Chondrocyte (in vitro differentiated cells): ENCODE data around the gene APOL4. TPM values are rescaled to one million over a fixed set of nuclear protein-coding genes. Genes with fewer than 3 reads are reported as not detected.
"Not testable (repeated sequence)": the region's sequence is repeated elsewhere in the genome, so short reads cannot be mapped to it uniquely, and the experiment has no call there.

ENCODE experiments used
- DNase-seq: peaks from one replicate; pipeline ENCODE4 v3.0.0; 2021; ENCODE audit warnings: mixed read lengths, low spot score
- H3K27ac Mint-ChIP-seq: one replicate; pipeline ENCODE4 v1.8.0; 2021; ENCODE audit warnings: mild to moderate bottlenecking, moderate library complexity, mixed read lengths; ENCODE audit not compliant: unreplicated experiment
- H3K27me3 Mint-ChIP-seq: 2 replicates; pipeline ENCODE4 v1.8.0; 2021; ENCODE audit warnings: low read depth, mixed read lengths
- H3K36me3 Mint-ChIP-seq: 2 replicates; pipeline ENCODE4 v1.8.0; 2021; ENCODE audit warnings: low read depth, mixed read lengths
- H3K4me1 Mint-ChIP-seq: 2 replicates; pipeline ENCODE4 v1.8.0; 2021; ENCODE audit warnings: low read depth, mild to moderate bottlenecking, mixed read lengths
- H3K4me3 Mint-ChIP-seq: one replicate; pipeline ENCODE4 v1.8.0; 2021; ENCODE audit warnings: mild to moderate bottlenecking, moderate library complexity, mixed read lengths; ENCODE audit not compliant: unreplicated experiment
- H3K9me3 Mint-ChIP-seq: 2 replicates; pipeline ENCODE4 v1.8.0; 2021; ENCODE audit warnings: low read depth, mixed read lengths
- total RNA-seq: library from RNA; stranded (reverse); gene quantifications from 3 replicates; pipeline ENCODE4 v1.2.1, GENCODE V29; 2021
- TF ChIP-seq, protein P1 (sequence below): fragments of 200-600 bp; sonication (generic); IDR thresholded peaks from 2 replicates; pipeline ENCODE4 v1.5.0; 2021; ENCODE audit warnings: antibody characterized with exemption, mild to moderate bottlenecking, moderate library complexity

APOL4 gene
- total RNA-seq, 1 donor from 2014 or later, result not detected

DNA sequence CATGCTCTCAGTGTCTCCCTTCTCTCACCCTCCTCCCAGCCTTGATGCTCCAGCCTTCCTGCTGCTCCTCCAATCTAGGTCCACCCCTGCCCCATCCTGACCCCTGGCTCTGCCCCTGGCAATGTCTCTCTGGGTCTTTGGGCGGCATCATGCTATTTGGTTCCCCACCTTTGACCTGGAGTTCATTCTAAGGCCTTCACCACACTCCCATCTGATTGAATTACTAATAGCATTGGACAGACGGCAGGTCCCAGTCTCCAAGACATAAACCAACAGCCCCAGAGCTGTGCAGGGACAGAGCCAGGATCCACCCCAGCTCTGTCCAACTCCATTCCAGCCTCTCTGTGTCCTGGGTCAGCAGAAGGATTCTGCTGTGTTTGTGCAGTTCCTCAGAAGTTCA lies 7.2 kb downstream of the APOL4 start:
- Mint-ChIP-seq H3K4me3 (no peak overlapping the region), H3K27me3 (peaks cover 2% of the 10 kb centered on the region), H3K36me3 (no peaks in the 10 kb centered on the region), H3K9me3 (no peaks in the 10 kb centered on the region), H3K4me1 (peaks cover 34% of the 10 kb centered on the region), H3K27ac (no peak overlapping the region)
- TF ChIP-seq, protein P1, sequence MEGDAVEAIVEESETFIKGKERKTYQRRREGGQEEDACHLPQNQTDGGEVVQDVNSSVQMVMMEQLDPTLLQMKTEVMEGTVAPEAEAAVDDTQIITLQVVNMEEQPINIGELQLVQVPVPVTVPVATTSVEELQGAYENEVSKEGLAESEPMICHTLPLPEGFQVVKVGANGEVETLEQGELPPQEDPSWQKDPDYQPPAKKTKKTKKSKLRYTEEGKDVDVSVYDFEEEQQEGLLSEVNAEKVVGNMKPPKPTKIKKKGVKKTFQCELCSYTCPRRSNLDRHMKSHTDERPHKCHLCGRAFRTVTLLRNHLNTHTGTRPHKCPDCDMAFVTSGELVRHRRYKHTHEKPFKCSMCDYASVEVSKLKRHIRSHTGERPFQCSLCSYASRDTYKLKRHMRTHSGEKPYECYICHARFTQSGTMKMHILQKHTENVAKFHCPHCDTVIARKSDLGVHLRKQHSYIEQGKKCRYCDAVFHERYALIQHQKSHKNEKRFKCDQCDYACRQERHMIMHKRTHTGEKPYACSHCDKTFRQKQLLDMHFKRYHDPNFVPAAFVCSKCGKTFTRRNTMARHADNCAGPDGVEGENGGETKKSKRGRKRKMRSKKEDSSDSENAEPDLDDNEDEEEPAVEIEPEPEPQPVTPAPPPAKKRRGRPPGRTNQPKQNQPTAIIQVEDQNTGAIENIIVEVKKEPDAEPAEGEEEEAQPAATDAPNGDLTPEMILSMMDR, result no peak
- no peak for DNase-seq

- Mint-ChIP-seq H3K36me3 (no peaks in the 10 kb centered on the region), H3K9me3 (no peaks in the 10 kb centered on the region), H3K4me1 (peaks cover 34% of the 10 kb centered on the region), H3K27ac (no peak overlapping the region), H3K4me3 (no peak overlapping the region), H3K27me3 (peaks cover 2% of the 10 kb centered on the region)
- DNase-seq, result no peak
- TF ChIP-seq, protein P1, result no peak
Observed at GRCh38 chr22:36193577-36193976, 8.0 kb downstream of the APOL4 start.

- Mint-ChIP-seq H3K27me3 (peaks cover 2% of the 10 kb centered on the region), H3K4me3 (no peak overlapping the region), H3K4me1 (peaks cover 34% of the 10 kb centered on the region), H3K9me3 (no peaks in the 10 kb centered on the region), H3K27ac (no peak overlapping the region), H3K36me3 (no peaks in the 10 kb centered on the region)
- no peak for DNase-seq
- TF ChIP-seq, protein P1, result no peak
Observed at GRCh38 chr22:36193171-36193570, 8.4 kb downstream of the APOL4 start.

GRCh38 chr22:36192542-36192941 lies 9.1 kb downstream of the APOL4 start:
- no peak for DNase-seq
- no peaks in the 10 kb centered on the region for H3K9me3 Mint-ChIP-seq
- no peak overlapping the region for H3K4me3 Mint-ChIP-seq
- H3K4me1 Mint-ChIP-seq, result peaks cover 28% of the 10 kb centered on the region
- H3K27me3 Mint-ChIP-seq, result peaks cover 2% of the 10 kb centered on the region
- H3K27ac Mint-ChIP-seq, result no peak overlapping the region
- TF ChIP-seq, protein P1, result no peak
- no peaks in the 10 kb centered on the region for H3K36me3 Mint-ChIP-seq

DNA sequence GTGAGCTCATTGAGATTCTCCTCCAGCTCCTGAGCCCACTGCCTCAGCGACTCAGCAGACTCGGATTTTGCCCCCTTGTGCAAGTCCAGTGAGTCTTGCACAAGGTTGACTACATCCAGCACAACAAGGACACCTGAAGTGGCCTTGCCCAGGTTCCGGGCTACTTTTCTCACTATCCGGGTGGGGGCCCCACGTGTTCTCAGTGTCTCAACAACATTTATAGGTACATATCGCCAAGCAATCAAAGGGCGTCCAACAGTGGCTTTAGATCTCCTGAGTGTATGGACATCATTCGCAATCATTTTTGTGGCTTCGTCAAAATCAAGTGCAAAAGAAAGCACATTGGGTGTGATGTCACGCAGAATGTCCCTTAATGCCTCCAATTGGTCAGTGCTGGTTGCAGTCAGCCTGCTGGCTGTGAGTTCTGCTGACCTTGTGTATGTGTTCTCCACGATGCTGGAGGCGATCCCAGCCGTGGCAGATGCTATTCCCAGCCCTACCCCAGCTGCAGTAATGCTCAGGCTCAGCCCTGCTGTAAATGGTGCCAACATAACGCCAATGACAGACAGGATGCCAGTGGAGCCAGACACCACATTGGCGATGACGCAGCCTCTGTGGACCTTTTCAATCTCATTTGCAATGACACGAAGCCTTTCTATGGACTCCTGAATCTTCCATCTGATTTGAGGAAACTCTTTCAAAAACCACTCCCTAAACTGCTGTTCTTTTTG lies 10.3 kb downstream of the APOL4 start:
- Mint-ChIP-seq H3K27ac (no peak overlapping the region), H3K4me3 (no peak overlapping the region), H3K4me1 (peaks cover 15% of the 10 kb centered on the region), H3K27me3 (peaks cover 2% of the 10 kb centered on the region), H3K36me3 (no peaks in the 10 kb centered on the region), H3K9me3 (no peaks in the 10 kb centered on the region)
- TF ChIP-seq, protein P1, result no peak
- DNase-seq, result no peak

DNA sequence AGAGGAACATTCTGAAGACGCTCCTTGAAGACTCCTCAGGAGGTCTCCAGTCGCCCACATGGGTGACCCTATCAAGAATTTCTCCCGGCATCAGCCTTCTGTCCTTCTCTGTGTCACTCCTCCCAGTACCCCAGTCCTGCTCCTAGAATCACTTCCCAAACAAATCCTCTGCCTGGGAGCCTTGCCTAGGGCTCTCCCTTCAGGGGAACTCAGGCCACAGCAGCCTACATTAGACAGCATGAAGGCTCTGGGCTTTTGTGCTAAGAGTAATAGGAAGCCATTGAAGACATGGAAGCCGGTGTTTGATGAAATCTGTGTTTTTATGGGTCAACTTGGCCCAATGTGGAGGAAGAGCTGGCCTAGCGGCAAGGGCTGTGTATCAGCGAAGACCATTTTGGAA lies 13.7 kb downstream of the APOL4 start:
- not testable (repeated sequence) for H3K36me3 Mint-ChIP-seq, H3K27me3 Mint-ChIP-seq, H3K9me3 Mint-ChIP-seq, H3K4me1 Mint-ChIP-seq, H3K27ac Mint-ChIP-seq, H3K4me3 Mint-ChIP-seq, DNase-seq
